HG03196 (cell line): ENCODE results near the gene FCER2.

Experiments
- ATAC-seq: cut with Tn5 transposase; IDR thresholded peaks from one replicate; pipeline ENCODE4 v1.9.1; 2021; ENCODE audit not compliant: unreplicated experiment

Gene FCER2

GRCh38 chr19:7704280-7705060, 2.5 kb upstream of the FCER2 start:
- no peak for ATAC-seq

- no peak for ATAC-seq
Observed at GRCh38 chr19:7703332-7703731, 1.4 kb upstream of the FCER2 start.

GRCh38 chr19:7701049-7701653, 780 bp downstream of the FCER2 start:
- no peak for ATAC-seq

GRCh38 chr19:7699417-7700401, 2.2 kb downstream of the FCER2 start:
- ATAC-seq: no peak

- no peak for ATAC-seq
Observed at GRCh38 chr19:7699003-7699402, 2.9 kb downstream of the FCER2 start.

- ATAC-seq: no peak
Observed at GRCh38 chr19:7698583-7698982, 3.3 kb downstream of the FCER2 start.

GRCh38 chr19:7697721-7698287, 4.1 kb downstream of the FCER2 start:
- ATAC-seq: no peak

- ATAC-seq: no peak
Observed at GRCh38 chr19:7694499-7694898, 7.4 kb downstream of the FCER2 start.

GRCh38 chr19:7692417-7693088, 9.4 kb downstream of the FCER2 start:
- no peak for ATAC-seq

GRCh38 chr19:7691497-7691896, 10.4 kb downstream of the FCER2 start:
- no peak for ATAC-seq

- no peak for ATAC-seq
Observed at GRCh38 chr19:7690779-7691258, 11.1 kb downstream of the FCER2 start.

- no peak for ATAC-seq
Observed at GRCh38 chr19:7689165-7689564, 12.8 kb downstream of the FCER2 start.

GRCh38 chr19:7687177-7687576, 14.8 kb downstream of the FCER2 start:
- ATAC-seq: no peak

- no peak for ATAC-seq
Observed at GRCh38 chr19:7685546-7686445, 16.1 kb downstream of the FCER2 start.

GRCh38 chr19:7682175-7682855, 19.6 kb downstream of the FCER2 start:
- ATAC-seq: no peak

GRCh38 chr19:7681340-7682174, 20.4 kb downstream of the FCER2 start:
- peak; percentile 4 for ATAC-seq

- peak; percentile 59 for ATAC-seq
Observed at GRCh38 chr19:7680606-7681339, 21.2 kb downstream of the FCER2 start, which contains the start of gene TRAPPC5. Gene TRAPPC5, plus strand, starts transcription at chr19:7680833. Its CDS starts 1,421 bp downstream, at chr19:7682254.
